ENCODE data around the gene TOR3A.

The TOR3A gene

DNA sequence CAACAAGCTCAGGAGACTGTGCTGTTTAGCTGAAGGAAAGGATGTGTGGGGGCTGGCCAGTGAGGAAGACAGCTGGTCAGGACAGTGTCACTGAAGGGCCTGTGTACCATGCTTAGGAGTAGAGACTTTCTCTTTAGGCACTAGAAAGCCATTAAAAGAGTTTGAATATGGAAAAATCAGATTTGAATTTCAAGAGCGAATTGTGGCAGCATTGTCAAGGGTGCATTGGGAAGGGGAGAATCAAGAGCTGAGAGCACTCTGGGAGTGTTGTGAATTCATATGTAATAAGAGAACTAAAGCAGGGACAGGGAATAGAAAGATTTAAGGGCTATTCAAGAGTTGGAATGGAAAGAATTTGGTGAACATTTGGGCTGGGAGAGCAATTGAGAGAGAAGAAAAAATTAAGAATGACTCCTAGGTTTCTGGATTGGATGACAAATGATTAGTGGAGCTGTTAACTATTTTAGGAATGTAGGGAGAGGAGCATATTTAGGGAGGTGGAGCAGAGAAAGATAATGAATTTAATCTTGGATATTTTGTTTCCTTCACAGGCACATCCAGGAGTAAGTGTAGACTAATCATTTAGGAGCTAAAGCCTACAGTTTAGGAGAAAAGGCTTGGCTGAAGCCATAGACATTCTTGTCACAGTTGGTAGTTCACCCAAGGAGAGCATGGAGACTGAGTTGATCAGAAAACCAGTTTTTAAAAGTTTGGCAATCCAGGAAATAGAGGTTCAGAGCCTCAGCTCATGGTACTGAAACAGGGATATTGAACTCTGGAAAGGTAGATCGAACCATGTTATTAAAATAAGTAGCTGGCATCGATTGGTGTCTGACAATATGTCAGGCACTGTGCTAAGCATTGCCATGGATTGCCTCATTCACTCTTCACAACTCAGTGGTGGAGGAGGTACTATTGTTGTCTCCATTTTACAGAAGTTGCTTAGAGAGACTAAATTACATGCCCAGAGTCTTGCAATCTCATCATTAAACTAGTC is 23.1 kb upstream of the TOR3A start:
- H3K4me1 ChIP-seq (ENCODE audit: control insufficient read depth, low read length): no peaks in the 10 kb centered on the region
- no peaks in the 10 kb centered on the region for H3K27me3 ChIP-seq (ENCODE audit: control insufficient read depth, low read length)
- TF ChIP-seq EZH2phosphoT487 (IDR thresholded peaks at IDR 0.05; ENCODE audit: borderline replicate concordance, low read length): no peak
- TF ChIP-seq, protein P1, sequence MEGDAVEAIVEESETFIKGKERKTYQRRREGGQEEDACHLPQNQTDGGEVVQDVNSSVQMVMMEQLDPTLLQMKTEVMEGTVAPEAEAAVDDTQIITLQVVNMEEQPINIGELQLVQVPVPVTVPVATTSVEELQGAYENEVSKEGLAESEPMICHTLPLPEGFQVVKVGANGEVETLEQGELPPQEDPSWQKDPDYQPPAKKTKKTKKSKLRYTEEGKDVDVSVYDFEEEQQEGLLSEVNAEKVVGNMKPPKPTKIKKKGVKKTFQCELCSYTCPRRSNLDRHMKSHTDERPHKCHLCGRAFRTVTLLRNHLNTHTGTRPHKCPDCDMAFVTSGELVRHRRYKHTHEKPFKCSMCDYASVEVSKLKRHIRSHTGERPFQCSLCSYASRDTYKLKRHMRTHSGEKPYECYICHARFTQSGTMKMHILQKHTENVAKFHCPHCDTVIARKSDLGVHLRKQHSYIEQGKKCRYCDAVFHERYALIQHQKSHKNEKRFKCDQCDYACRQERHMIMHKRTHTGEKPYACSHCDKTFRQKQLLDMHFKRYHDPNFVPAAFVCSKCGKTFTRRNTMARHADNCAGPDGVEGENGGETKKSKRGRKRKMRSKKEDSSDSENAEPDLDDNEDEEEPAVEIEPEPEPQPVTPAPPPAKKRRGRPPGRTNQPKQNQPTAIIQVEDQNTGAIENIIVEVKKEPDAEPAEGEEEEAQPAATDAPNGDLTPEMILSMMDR (IDR thresholded peaks at IDR 0.05; ENCODE audit: low read depth, low read length, poor library complexity, severe bottlenecking): no peak
- no peaks in the 10 kb centered on the region for H3K79me2 ChIP-seq (ENCODE audit: control insufficient read depth, low read length)
- no peaks in the 10 kb centered on the region for H3K9me3 ChIP-seq (ENCODE audit: control insufficient read depth, insufficient read depth, low read length)
- H4K20me1 ChIP-seq (ENCODE audit: control insufficient read depth, insufficient read depth, low read depth, low read length): no peaks in the 10 kb centered on the region
- H3K36me3 ChIP-seq (ENCODE audit: control insufficient read depth, low read length): peaks cover 15% of the 10 kb centered on the region
- H3K9me2 ChIP-seq (replicated peaks; ENCODE audit: control insufficient read depth, low read length): no peaks in the 10 kb centered on the region
- no peak overlapping the region for H3K27ac ChIP-seq (ENCODE audit: low read depth, low read length)
- H3F3A ChIP-seq (ENCODE audit: control insufficient read depth, insufficient read depth): no peaks in the 10 kb centered on the region
- no peak overlapping the region for H3K4me3 ChIP-seq (ENCODE audit: low read length)
- H3K4me2 ChIP-seq (ENCODE audit: low read length): no peak overlapping the region

DNA sequence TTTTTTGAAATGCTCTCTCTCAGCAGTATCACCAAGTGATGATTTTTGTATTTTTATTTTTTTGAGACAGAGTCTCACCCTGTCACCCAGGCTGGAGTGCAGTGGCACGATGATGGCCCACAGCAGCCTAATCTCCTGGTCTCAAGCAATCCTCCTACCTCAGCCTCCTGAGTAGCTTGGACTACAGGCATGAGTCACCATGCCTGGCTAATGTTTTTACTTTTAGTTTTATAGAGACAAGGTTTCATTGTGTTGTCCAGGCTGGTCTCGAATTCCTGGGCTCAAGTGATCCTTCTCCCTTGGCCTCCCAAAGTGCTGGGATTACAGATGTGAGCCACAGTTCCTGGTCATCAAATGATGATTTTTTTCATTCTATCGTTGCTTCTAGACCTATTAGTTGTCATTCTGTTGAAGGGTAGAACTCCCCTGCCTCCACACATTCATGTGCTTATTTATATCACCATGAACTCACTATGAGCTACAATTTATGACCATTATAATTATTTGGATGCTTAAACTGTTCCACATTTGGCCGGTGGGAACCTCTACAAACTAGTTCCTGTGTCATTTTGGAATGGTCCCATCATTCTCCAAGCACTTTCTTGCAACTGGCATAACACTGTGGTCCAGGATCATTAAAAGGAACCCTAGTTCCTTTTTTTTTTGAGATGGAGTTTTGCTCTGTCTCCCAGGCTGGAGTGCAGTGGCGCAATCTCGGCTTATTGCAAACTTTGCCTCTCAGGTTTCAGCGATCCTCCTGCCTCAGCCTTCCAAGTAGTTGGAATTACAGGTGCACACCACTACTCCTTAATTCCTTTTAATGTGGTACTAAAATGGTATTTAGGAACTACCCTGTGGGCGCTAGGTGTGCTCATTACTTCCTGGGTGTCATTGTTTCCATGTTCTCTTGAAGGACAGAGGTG is 20.2 kb upstream of the TOR3A start:
- H3K4me1 ChIP-seq (ENCODE audit: control insufficient read depth, low read length): peaks cover 9% of the 10 kb centered on the region
- H3K27me3 ChIP-seq (ENCODE audit: control insufficient read depth, low read length): no peaks in the 10 kb centered on the region
- no peak overlapping the region for H3K4me3 ChIP-seq (ENCODE audit: low read length)
- H3K9me2 ChIP-seq (replicated peaks; ENCODE audit: control insufficient read depth, low read length): no peaks in the 10 kb centered on the region
- H3K36me3 ChIP-seq (ENCODE audit: control insufficient read depth, low read length): peaks cover 11% of the 10 kb centered on the region
- H3F3A ChIP-seq (ENCODE audit: control insufficient read depth, insufficient read depth): no peaks in the 10 kb centered on the region
- H3K79me2 ChIP-seq (ENCODE audit: control insufficient read depth, low read length): no peaks in the 10 kb centered on the region
- H4K20me1 ChIP-seq (ENCODE audit: control insufficient read depth, insufficient read depth, low read depth, low read length): no peaks in the 10 kb centered on the region
- no peak overlapping the region for H3K4me2 ChIP-seq (ENCODE audit: low read length)
- no peak overlapping the region for H3K27ac ChIP-seq (ENCODE audit: low read depth, low read length)
- TF ChIP-seq, protein P1 (IDR thresholded peaks at IDR 0.05; ENCODE audit: low read depth, low read length, poor library complexity, severe bottlenecking): no peak
- TF ChIP-seq EZH2phosphoT487 (IDR thresholded peaks at IDR 0.05; ENCODE audit: borderline replicate concordance, low read length): no peak
- no peaks in the 10 kb centered on the region for H3K9me3 ChIP-seq (ENCODE audit: control insufficient read depth, insufficient read depth, low read length)

DNA sequence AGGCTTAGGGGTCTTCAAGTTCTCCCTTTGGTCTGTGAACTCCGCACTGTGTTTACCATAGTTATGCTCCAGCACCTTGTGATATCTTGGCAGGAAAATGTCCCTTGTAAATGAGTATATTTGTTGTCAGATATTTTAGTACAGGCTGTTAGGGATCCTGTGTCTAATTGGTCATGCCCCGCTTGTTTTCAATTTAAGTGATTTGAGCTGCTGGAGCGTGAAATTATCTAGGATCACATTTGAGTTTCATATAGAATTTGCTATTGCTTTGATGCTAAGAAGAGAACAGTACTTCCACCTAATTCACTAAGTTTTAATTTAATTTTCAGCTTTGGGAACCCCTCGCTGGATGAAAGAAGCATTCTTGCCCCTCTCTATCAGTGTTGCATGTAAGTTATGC is 15.4 kb upstream of the TOR3A start:
- Histone ChIP-seq H4K20me1 (ENCODE audit: control insufficient read depth, insufficient read depth, low read depth, low read length) (no peaks in the 10 kb centered on the region), H3K9me2 (replicated peaks; ENCODE audit: control insufficient read depth, low read length) (no peaks in the 10 kb centered on the region), H3K27me3 (ENCODE audit: control insufficient read depth, low read length) (no peaks in the 10 kb centered on the region), H3K4me1 (ENCODE audit: control insufficient read depth, low read length) (peaks cover 20% of the 10 kb centered on the region), H3K4me2 (ENCODE audit: low read length) (peak overlapping the region; percentile 1), H3K36me3 (ENCODE audit: control insufficient read depth, low read length) (peaks cover 20% of the 10 kb centered on the region), H3K9me3 (ENCODE audit: control insufficient read depth, insufficient read depth, low read length) (no peaks in the 10 kb centered on the region), H3F3A (ENCODE audit: control insufficient read depth, insufficient read depth) (no peaks in the 10 kb centered on the region), H3K79me2 (ENCODE audit: control insufficient read depth, low read length) (no peaks in the 10 kb centered on the region), H3K4me3 (ENCODE audit: low read length) (no peak overlapping the region), H3K27ac (ENCODE audit: low read depth, low read length) (no peak overlapping the region)
- no peak for TF ChIP-seq EZH2phosphoT487 (IDR thresholded peaks at IDR 0.05; ENCODE audit: borderline replicate concordance, low read length)
- TF ChIP-seq, protein P1 (IDR thresholded peaks at IDR 0.05; ENCODE audit: low read depth, low read length, poor library complexity, severe bottlenecking): no peak

All from DOHH2 (cell line).